K562 (cell line): ENCODE results near the gene KPNB1. TPM values are rescaled to one million over a fixed set of nuclear protein-coding genes. Genes with fewer than 3 reads are reported as not detected.

Source experiments
- ATAC-seq: fragments of 200-7000 bp; cut with Tn5 transposase; 3 replicates; pipeline ENCODE4 v1.9.1; 2020; ENCODE audit warnings: moderate library complexity
- BruUV-seq: library from RNA; stranded (reverse); fragments of 400-500 nt; replicated peaks from 2 replicates; lab custom pipeline; 2021; lab: Mats Ljungman, UMichigan
- CTCF ChIA-PET: fragments of 300-600 bp; formaldehyde crosslinking; extraction: SDS; loops from one replicate; lab custom pipeline; 2021; ENCODE audit warnings: low intra/inter-chr PET ratio; lab: Yijun Ruan, JAX
- POLR2A ChIA-PET: fragments of 300-600, 350-650 bp; sonication (Branson Sonifier 250); formaldehyde crosslinking; extraction: SDS; loops from one replicate; lab custom pipeline; 2021; ENCODE audit warnings: antibody characterized with exemption, inconsistent platforms; lab: Yijun Ruan, JAX
- DNase-seq, 4 experiments: peaks; one replicate each; pipeline versions ENCODE4 v3.0.0 to v3.0.0-alpha.2; 2011 to 2018; ENCODE audit warnings: low spot score in 3 of 4, mixed read lengths in 3 of 4; ENCODE audit errors: extremely low read depth in 1 of 4
- FAIRE-seq: peaks from 2 replicates; lab custom pipeline; 2011; peaks lifted over from hg19 to GRCh38; lab: Jason Lieb, UNC
- H2AFZ ChIP-seq: 2 replicates; pipeline ENCODE4 v1.6.0; 2011; ENCODE audit warnings: low read depth, low read length, control low read depth, inconsistent platforms
- H3K27ac ChIP-seq: fragments of 200-600 bp; 3 replicates; pipeline ENCODE4 v1.8.0; 2011; ENCODE audit warnings: low read depth, mild to moderate bottlenecking, control low read depth, inconsistent platforms, low read length, moderate library complexity, mixed read lengths; ENCODE audit errors: extremely low read depth
- H3K27me3 ChIP-seq, 2 experiments: fragments of 300-600 bp in 1 of 2; 2 replicates in 1 of 2; 3 replicates in 1 of 2; pipeline versions ENCODE4 v1.6.0 to v1.8.0; 2011; ENCODE audit warnings: inconsistent platforms in 2 of 2, low read length in 2 of 2, mild to moderate bottlenecking in 1 of 2, mixed read lengths in 1 of 2, moderate library complexity in 1 of 2; ENCODE audit not compliant: control insufficient read depth in 2 of 2, insufficient read depth in 2 of 2
- H3K36me3 ChIP-seq: fragments of 300-600 bp; 3 replicates; pipeline ENCODE4 v1.8.0; 2011; ENCODE audit warnings: mild to moderate bottlenecking, low read length, inconsistent platforms; ENCODE audit not compliant: control insufficient read depth, insufficient read depth
- H3K4me1 ChIP-seq, 2 experiments: fragments of 200-600 bp in 1 of 2; replicated peaks in 1 of 2; 2 replicates in 1 of 2; 3 replicates in 1 of 2; pipeline versions ENCODE4 v1.5.1 to v1.8.0; 2011; ENCODE audit warnings: inconsistent platforms in 2 of 2, low read length in 2 of 2, mild to moderate bottlenecking in 1 of 2, mixed read lengths in 1 of 2, moderate library complexity in 1 of 2; ENCODE audit not compliant: control insufficient read depth in 2 of 2, insufficient read depth in 2 of 2
- H3K4me2 ChIP-seq: 2 replicates; pipeline ENCODE4 v1.6.1; 2011; ENCODE audit warnings: low read length, control low read depth, inconsistent platforms, mixed read lengths; ENCODE audit not compliant: insufficient read depth
- H3K4me3 ChIP-seq: fragments of 200-600 bp; sonication (generic), shearing (Covaris generic); 2 replicates; pipeline ENCODE4 v1.5.1; 2016; ENCODE audit warnings: control low read depth, inconsistent platforms
- H3K79me2 ChIP-seq: fragments of 200-600 bp; 3 replicates; pipeline ENCODE4 v1.8.0; 2011; ENCODE audit warnings: low read length, inconsistent platforms; ENCODE audit not compliant: control insufficient read depth, insufficient read depth
- H3K9ac ChIP-seq, 2 experiments: 2 replicates each; pipeline versions ENCODE4 v1.6.0 to v1.6.1; 2011; ENCODE audit warnings: low read depth in 2 of 2, low read length in 2 of 2, control low read depth in 1 of 2, inconsistent platforms in 1 of 2, mild to moderate bottlenecking in 1 of 2, mixed read lengths in 1 of 2; ENCODE audit not compliant: insufficient read depth in 1 of 2
- H3K9me1 ChIP-seq: one replicate; pipeline ENCODE4 v1.6.0; 2011; ENCODE audit warnings: inconsistent platforms, mild to moderate bottlenecking, low read length, moderate library complexity; ENCODE audit not compliant: control insufficient read depth, insufficient read depth
- H3K9me3 ChIP-seq: replicated peaks from 2 replicates; pipeline ENCODE4 v1.5.1; 2011; ENCODE audit warnings: low read depth, low read length, inconsistent platforms; ENCODE audit not compliant: control insufficient read depth, insufficient read depth
- H4K20me1 ChIP-seq: replicated peaks from 2 replicates; pipeline ENCODE4 v1.6.1; 2011; ENCODE audit warnings: low read length, inconsistent platforms, mixed read lengths; ENCODE audit not compliant: control insufficient read depth, insufficient read depth
- CC2D1A ChIP-seq: fragments of 450-650 bp; IDR thresholded peaks from 2 replicates; pipeline ENCODE4 v1.6.1; 2017; ENCODE audit warnings: mild to moderate bottlenecking
- CTCF ChIP-seq, 3 experiments: IDR thresholded peaks in 2 of 3; conservative IDR thresholded peaks in 1 of 3; 2 replicates each; pipeline ENCODE4 v1.5.1; 2011 to 2012; ENCODE audit warnings: low read length in 3 of 3, mild to moderate bottlenecking in 3 of 3, control low read depth in 2 of 3, improper control_type of control experiment in 1 of 3, inconsistent platforms in 1 of 3, low read depth in 1 of 3, mixed read lengths in 1 of 3, moderate library complexity in 1 of 3; ENCODE audit not compliant: insufficient read depth in 2 of 3
- DEAF1 ChIP-seq: fragments of 450-650 bp; formaldehyde crosslinking; IDR thresholded peaks from 2 replicates; pipeline ENCODE4 v1.4.0; 2020; ENCODE audit warnings: mild to moderate bottlenecking, moderate library complexity
- DMBX1 ChIP-seq: fragments of 250-450 bp; sonication (Bioruptor Pico); IDR thresholded peaks from 2 replicates; pipeline ENCODE4 v1.8.0; 2022; ENCODE audit warnings: inconsistent platforms, mild to moderate bottlenecking, moderate library complexity, borderline replicate concordance
- DPF2 ChIP-seq: fragments of 450-650 bp; IDR thresholded peaks from 2 replicates; pipeline ENCODE4 v1.6.1; 2016
- KLF16 ChIP-seq: IDR thresholded peaks from 2 replicates; pipeline ENCODE4 v1.6.1; 2016; ENCODE audit warnings: antibody characterized with exemption
- MAFG ChIP-seq: fragments of 450-650 bp; conservative IDR thresholded peaks from 2 replicates; pipeline ENCODE4 v1.6.1; 2016; ENCODE audit warnings: missing genetic modification characterization, missing compliant biosample characterization
- MCM7 ChIP-seq, 2 experiments: fragments of 450-650 bp; IDR thresholded peaks; 2 replicates each; pipeline ENCODE4 v1.6.1; 2016 to 2018
- MEIS2 ChIP-seq: fragments of 450-650 bp; IDR thresholded peaks from 2 replicates; pipeline ENCODE4 v1.6.1; 2014; ENCODE audit warnings: mild to moderate bottlenecking; ENCODE audit not compliant: partially characterized antibody
- RFX1 ChIP-seq: fragments of 450-650 bp; IDR thresholded peaks from 2 replicates; pipeline ENCODE4 v1.6.1; 2016; ENCODE audit warnings: mild to moderate bottlenecking, moderate library complexity
- SMARCA4 ChIP-seq: fragments of 450-650 bp; IDR thresholded peaks from 2 replicates; pipeline ENCODE4 v1.6.1; 2016
- TEAD1 ChIP-seq, 2 experiments: fragments of 450-650 bp in 1 of 2; sonication (generic) in 1 of 2; formaldehyde crosslinking; IDR thresholded peaks; 2 replicates each; pipeline versions ENCODE4 v1.4.0 to v1.8.0; 2020 to 2022; ENCODE audit warnings: mild to moderate bottlenecking in 2 of 2, missing genetic modification reagents in 1 of 2
- TRIM28 ChIP-seq: fragments of 450-650 bp; IDR thresholded peaks from 2 replicates; pipeline ENCODE4 v1.6.1; 2017
- ZNF41 ChIP-seq: fragments of 250-450 bp; sonication (Bioruptor Pico); conservative IDR thresholded peaks from 2 replicates; pipeline ENCODE4 v1.4.0; 2020; ENCODE audit warnings: mild to moderate bottlenecking
- ZNF778 ChIP-seq: fragments of 450-650 bp; formaldehyde crosslinking; IDR thresholded peaks from 2 replicates; pipeline ENCODE4 v1.4.0; 2020; ENCODE audit warnings: mild to moderate bottlenecking, moderate library complexity
- WGBS: fragments of 100-300 bp; shearing (Covaris generic); methylation state at CpG from one replicate; pipeline ENCODE4 v1.1.6; 2016; ENCODE audit warnings: low coverage, mixed read lengths; ENCODE audit not compliant: insufficient coverage; ENCODE audit errors: missing lambda C conversion rate; 5-methylcytosine and 5-hydroxymethylcytosine counted together
- in situ Hi-C: fragments of 300-500 bp; cut with MboI; formaldehyde crosslinking; loops from 4 replicates; pipeline ENCODE4 v1.15.0; 2018; ENCODE audit warnings: inconsistent platforms, mixed read lengths
- intact Hi-C: fragments of 100-400 bp; cut with micrococcal nuclease; formaldehyde crosslinking; loops from 2 replicates; pipeline ENCODE4 v1.14.2; 2022
- polyA plus RNA-seq, 8 experiments: library from polyadenylated mRNA; depleted of rRNA in 4 of 8; stranded (reverse) in 5 of 8; unstranded in 3 of 8; fragments of >200 nt; fragmentation: Nextera tagmentation in 2 of 8; fragmentation: Illumina TruSeq in 1 of 8; extraction: Ambion mirVana in 2 of 8; extraction: Trizol in 1 of 8; gene quantifications; 2 replicates each; pipeline versions ENCODE4 v1.2.1 to v1.2.3, GENCODE V29; 2011 to 2014; ENCODE audit warnings: inconsistent platforms in 1 of 8, missing spikeins in 1 of 8
- total RNA-seq, 7 experiments: library from RNA; depleted of rRNA in 6 of 7; stranded (reverse); fragments of >200 nt in 6 of 7; fragmentation: Illumina TruSeq in 2 of 7; extraction: Trizol in 2 of 7; gene quantifications; 2 replicates each; pipeline versions ENCODE4 v1.2.1 to v1.2.3, GENCODE V29; 2011 to 2021; ENCODE audit warnings: low replicate concordance in 1 of 7
- TF ChIP-seq, protein P1 (sequence below), 3 experiments: fragments of 200-800 bp in 1 of 3; fragments of 250-450 bp in 1 of 3; fragments of 450-650 bp in 1 of 3; sonication (Bioruptor Pico) in 1 of 3; sonication (Bioruptor generic) in 1 of 3; formaldehyde crosslinking in 1 of 3; IDR thresholded peaks; 2 replicates each; pipeline versions ENCODE4 v1.6.1 to v1.8.0; 2016 to 2022; ENCODE audit warnings: mild to moderate bottlenecking in 2 of 3, missing genetic modification characterization in 2 of 3, missing compliant biosample characterization in 1 of 3, moderate library complexity in 1 of 3

KPNB1 gene
- total and polyA plus RNA-seq, 9 of the 15 experiments (the other 6 are each of a cell fraction or from before 2014, with no cell fraction given), result 154 to 622 (median 354) TPM

GRCh38 chr17:47663912-47664623 lies 14.3 kb downstream of the KPNB1 start:
- intact Hi-C loops, result no loop called here
- no peak overlapping the region for H3K27ac ChIP-seq
- H3K27me3 ChIP-seq, result no peaks in the 10 kb centered on the region
- H3K4me3 ChIP-seq, result no peak overlapping the region
- no peak overlapping the region for H3K9ac ChIP-seq
- H3K9me1 ChIP-seq, result no peaks in the 10 kb centered on the region
- POLR2A ChIA-PET, result interaction anchor here (0.7 to 5.4 kb wide), 8 partner anchors 10 to 31 kb away, joined by 3 to 35 read pairs (median 5); partner anchors contain the start of gene KPNB1
- no peak overlapping the region for H3K4me2 ChIP-seq
- BruUV-seq, result no TSS peak
- 0 out of 2 replicates have a peak, but pooled peaks cover 6% of the 10 kb centered on the region for H4K20me1 ChIP-seq
- H3K9me3 ChIP-seq, result no peaks in the 10 kb centered on the region
- ATAC-seq (peak; percentile 88), DNase-seq (peak; percentile 39 to 65 (median 50)), FAIRE-seq (peak; percentile 84)
- no peak overlapping the region for H2AFZ ChIP-seq
- H3K36me3 ChIP-seq, result peaks cover 94% of the 10 kb centered on the region
- H3K79me2 ChIP-seq, result peaks cover 17% of the 10 kb centered on the region; the same call in 2 of the 3 replicates
- in situ Hi-C loops, result no loop called here
- CTCF ChIA-PET, result interaction anchor here (1.1 kb wide), 2 partner anchors 10 to 79 kb away, joined by 3 to 5 read pairs; no protein-coding TSS in a partner anchor
- no peaks in the 10 kb centered on the region for H3K4me1 ChIP-seq
- 62% methylated on average over 6 of the region's 6 CpGs for WGBS
- no peak for TF ChIP-seq ZNF41
- no peak for TF ChIP-seq ZNF778 (CRISPR knock-in tag)
- TF ChIP-seq, protein P1, sequence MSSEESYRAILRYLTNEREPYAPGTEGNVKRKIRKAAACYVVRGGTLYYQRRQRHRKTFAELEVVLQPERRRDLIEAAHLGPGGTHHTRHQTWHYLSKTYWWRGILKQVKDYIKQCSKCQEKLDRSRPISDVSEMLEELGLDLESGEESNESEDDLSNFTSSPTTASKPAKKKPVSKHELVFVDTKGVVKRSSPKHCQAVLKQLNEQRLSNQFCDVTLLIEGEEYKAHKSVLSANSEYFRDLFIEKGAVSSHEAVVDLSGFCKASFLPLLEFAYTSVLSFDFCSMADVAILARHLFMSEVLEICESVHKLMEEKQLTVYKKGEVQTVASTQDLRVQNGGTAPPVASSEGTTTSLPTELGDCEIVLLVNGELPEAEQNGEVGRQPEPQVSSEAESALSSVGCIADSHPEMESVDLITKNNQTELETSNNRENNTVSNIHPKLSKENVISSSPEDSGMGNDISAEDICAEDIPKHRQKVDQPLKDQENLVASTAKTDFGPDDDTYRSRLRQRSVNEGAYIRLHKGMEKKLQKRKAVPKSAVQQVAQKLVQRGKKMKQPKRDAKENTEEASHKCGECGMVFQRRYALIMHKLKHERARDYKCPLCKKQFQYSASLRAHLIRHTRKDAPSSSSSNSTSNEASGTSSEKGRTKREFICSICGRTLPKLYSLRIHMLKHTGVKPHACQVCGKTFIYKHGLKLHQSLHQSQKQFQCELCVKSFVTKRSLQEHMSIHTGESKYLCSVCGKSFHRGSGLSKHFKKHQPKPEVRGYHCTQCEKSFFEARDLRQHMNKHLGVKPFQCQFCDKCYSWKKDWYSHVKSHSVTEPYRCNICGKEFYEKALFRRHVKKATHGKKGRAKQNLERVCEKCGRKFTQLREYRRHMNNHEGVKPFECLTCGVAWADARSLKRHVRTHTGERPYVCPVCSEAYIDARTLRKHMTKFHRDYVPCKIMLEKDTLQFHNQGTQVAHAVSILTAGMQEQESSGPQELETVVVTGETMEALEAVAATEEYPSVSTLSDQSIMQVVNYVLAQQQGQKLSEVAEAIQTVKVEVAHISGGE (CRISPR knock-in tag; IDR thresholded peaks at IDR 0.05), result no peak
- TF ChIP-seq TRIM28, result no peak
- TF ChIP-seq KLF16, result peak; percentile 35; the same call in 1 of the 2 replicates
- no peak for TF ChIP-seq CC2D1A
- TF ChIP-seq MCM7 (IDR thresholded peaks at IDR 0.05), result no peak
- peak; percentile 62 to 72 (median 70) for TF ChIP-seq CTCF (IDR thresholded peaks at IDR 0.05 in 2 of 3, conservative IDR thresholded peaks at IDR 0.05 in 1 of 3; ENCODE audit: insufficient read depth in 2 of 3, low read depth in 1 of 3, low read length in 3 of 3)
- no peak for TF ChIP-seq DPF2
- TF ChIP-seq TEAD1 (CRISPR knock-in tag; IDR thresholded peaks at IDR 0.05), result no peak
- no peak for TF ChIP-seq RFX1
- peak; percentile 60 for TF ChIP-seq MEIS2
- TF ChIP-seq MAFG (tag), result no peak
- TF ChIP-seq DEAF1 (CRISPR knock-in tag), result 0 out of 2 replicates have a peak, but pooled peaks have one; percentile 18
- no peak for TF ChIP-seq DMBX1 (CRISPR knock-in tag)
- no peak for TF ChIP-seq SMARCA4
